PC-9 (cell line): Measurements from ENCODE around the gene SCYGR8. TPM values are rescaled to one million over a fixed set of nuclear protein-coding genes. Genes with fewer than 3 reads are reported as not detected.
A peak's percentile ranks its signal among the peaks of the same experiment; 100 is the strongest.
"Not testable (repeated sequence)": the region's sequence is repeated elsewhere in the genome, so short reads cannot be mapped to it uniquely, and the experiment has no call there.

Experiments used
- BruUV-seq: library from RNA; stranded (reverse); fragments of 400-500 nt; replicated peaks from 2 replicates; lab custom pipeline; 2021; lab: Mats Ljungman, UMichigan
- CTCF ChIA-PET: fragments of 300-600 bp; sonication (Branson Sonifier 250); formaldehyde crosslinking; loops from one replicate; lab custom pipeline; 2022; ENCODE audit warnings: antibody characterized with exemption; lab: Charles Lee
- POLR2A ChIA-PET: fragments of 300-600 bp; sonication (Branson Sonifier 250); formaldehyde crosslinking; loops from one replicate; lab custom pipeline; 2022; ENCODE audit warnings: antibody characterized with exemption; ENCODE audit not compliant: unreplicated experiment; lab: Charles Lee
- DNase-seq, 2 experiments: peaks; one replicate each; pipeline versions ENCODE4 v3.0.0 to v3.0.0-alpha.2; 2015 to 2022; ENCODE audit warnings: mixed read lengths in 1 of 2
- H2AFZ ChIP-seq: fragments of 200-600 bp; sonication (generic); 2 replicates; pipeline ENCODE4 v1.8.1; 2017; ENCODE audit warnings: antibody characterized with exemption
- H3F3A ChIP-seq: fragments of 200-600 bp; sonication (generic); 2 replicates; pipeline ENCODE4 v1.8.1; 2017; ENCODE audit warnings: antibody characterized with exemption, mild to moderate bottlenecking, low read depth; ENCODE audit not compliant: insufficient read depth
- H3K27ac ChIP-seq: fragments of 200-600 bp; sonication (generic); 2 replicates; pipeline ENCODE4 v1.6.1; 2016; ENCODE audit warnings: mixed run types
- H3K27me3 ChIP-seq: fragments of 200-600 bp; sonication (generic); 2 replicates; pipeline ENCODE4 v1.6.1; 2016; ENCODE audit warnings: low read depth, mixed run types; ENCODE audit not compliant: insufficient read depth
- H3K36me3 ChIP-seq: fragments of 200-600 bp; sonication (generic); 2 replicates; pipeline ENCODE4 v1.6.1; 2016; ENCODE audit warnings: low read depth, mixed run types
- H3K4me1 ChIP-seq: fragments of 200-600 bp; sonication (generic); replicated peaks from 2 replicates; pipeline ENCODE4 v1.6.1; 2016; ENCODE audit warnings: mixed run types; ENCODE audit not compliant: insufficient read depth
- H3K4me2 ChIP-seq: fragments of 200-600 bp; sonication (generic); 2 replicates; pipeline ENCODE4 v1.6.1; 2017; ENCODE audit warnings: mixed run types
- H3K4me3 ChIP-seq: fragments of 200-600 bp; sonication (generic); 2 replicates; pipeline ENCODE4 v1.6.1; 2016; ENCODE audit warnings: mixed run types
- H3K79me2 ChIP-seq: fragments of 200-600 bp; sonication (generic); 2 replicates; pipeline ENCODE4 v1.6.1; 2017; ENCODE audit warnings: low read depth, mixed run types
- H3K9me2 ChIP-seq: fragments of 200-600 bp; sonication (generic); 2 replicates; pipeline ENCODE4 v1.8.1; 2017; ENCODE audit warnings: mild to moderate bottlenecking; ENCODE audit not compliant: insufficient read depth
- H3K9me3 ChIP-seq: fragments of 200-600 bp; sonication (generic); 2 replicates; pipeline ENCODE4 v1.8.1; 2016; ENCODE audit warnings: low read depth; ENCODE audit not compliant: insufficient read depth
- H4K20me1 ChIP-seq: fragments of 200-600 bp; sonication (generic); 2 replicates; pipeline ENCODE4 v1.8.1; 2017; ENCODE audit not compliant: insufficient read depth
- CTCF ChIP-seq: fragments of 200-600 bp; sonication (generic); conservative IDR thresholded peaks from 2 replicates; pipeline ENCODE4 v1.6.1; 2017; ENCODE audit warnings: mixed run types, antibody characterized with exemption, mild to moderate bottlenecking, moderate library complexity
- EZH2 ChIP-seq: fragments of 200-600 bp; sonication (generic); IDR thresholded peaks from 2 replicates; pipeline ENCODE4 v1.8.0; 2017; ENCODE audit warnings: antibody characterized with exemption, low read depth
- intact Hi-C: fragments of 100-400 bp; cut with micrococcal nuclease; formaldehyde crosslinking; loops from one replicate; pipeline ENCODE4 v1.10.0; 2022; ENCODE audit not compliant: unreplicated experiment
- total RNA-seq: library from RNA; stranded (reverse); gene quantifications from 2 replicates; pipeline ENCODE4 v1.2.3, GENCODE V29; 2021

Gene SCYGR8
- total RNA-seq, 1 experiment from 2014 or later, result not detected

DNA sequence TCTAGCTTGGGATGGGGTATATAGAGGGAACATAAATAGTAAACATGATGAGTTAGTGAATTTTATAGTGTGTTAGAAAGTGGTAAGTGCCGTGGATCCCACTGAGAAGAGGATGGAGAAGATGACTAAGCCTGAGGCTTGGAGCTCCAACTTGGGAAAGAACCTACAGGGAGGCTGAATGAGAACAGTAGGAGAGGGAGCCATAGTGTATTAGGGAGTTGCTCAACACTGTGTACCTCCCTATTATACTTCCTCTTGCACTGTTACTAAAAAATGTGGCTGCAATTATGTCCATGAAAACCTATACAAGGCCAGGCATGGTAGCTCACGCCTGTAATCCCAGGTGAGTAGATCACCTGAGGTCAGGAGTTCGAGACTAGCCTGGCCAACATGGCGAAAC lies 25.0 kb upstream of the SCYGR8 start:
- Histone ChIP-seq H2AFZ (no peak overlapping the region), H3K4me3 (no peak overlapping the region), H3K79me2 (no peaks in the 10 kb centered on the region), H3K36me3 (no peaks in the 10 kb centered on the region), H3K27me3 (no peaks in the 10 kb centered on the region), H4K20me1 (no peaks in the 10 kb centered on the region), H3K9me3 (no peaks in the 10 kb centered on the region), H3K9me2 (no peaks in the 10 kb centered on the region), H3K4me2 (no peak overlapping the region), H3K27ac (no peak overlapping the region), H3F3A (no peaks in the 10 kb centered on the region), H3K4me1 (peaks cover 9% of the 10 kb centered on the region; the same call in 1 of the 2 replicates)
- no TSS peak for BruUV-seq
- POLR2A ChIA-PET, result interaction anchor here (0.6 kb wide), 1 partner anchor 623 kb away, joined by 8 read pairs; no protein-coding TSS in a partner anchor
- DNase-seq, result no peak
- intact Hi-C loops, result no loop called here
- TF ChIP-seq EZH2, result no peak
- TF ChIP-seq CTCF, result no peak
- CTCF ChIA-PET, result no interaction called here

GRCh38 chr2:227722821-227723220 lies 22.9 kb upstream of the SCYGR8 start:
- H3K9me3 ChIP-seq, H3K79me2 ChIP-seq, H3K27ac ChIP-seq, H3K4me3 ChIP-seq, BruUV-seq, intact Hi-C loops, H3K4me1 ChIP-seq, H3K36me3 ChIP-seq, H2AFZ ChIP-seq, H3F3A ChIP-seq, H3K9me2 ChIP-seq, H3K4me2 ChIP-seq, DNase-seq, CTCF ChIA-PET, H4K20me1 ChIP-seq, H3K27me3 ChIP-seq, POLR2A ChIA-PET: not testable (repeated sequence)

DNA sequence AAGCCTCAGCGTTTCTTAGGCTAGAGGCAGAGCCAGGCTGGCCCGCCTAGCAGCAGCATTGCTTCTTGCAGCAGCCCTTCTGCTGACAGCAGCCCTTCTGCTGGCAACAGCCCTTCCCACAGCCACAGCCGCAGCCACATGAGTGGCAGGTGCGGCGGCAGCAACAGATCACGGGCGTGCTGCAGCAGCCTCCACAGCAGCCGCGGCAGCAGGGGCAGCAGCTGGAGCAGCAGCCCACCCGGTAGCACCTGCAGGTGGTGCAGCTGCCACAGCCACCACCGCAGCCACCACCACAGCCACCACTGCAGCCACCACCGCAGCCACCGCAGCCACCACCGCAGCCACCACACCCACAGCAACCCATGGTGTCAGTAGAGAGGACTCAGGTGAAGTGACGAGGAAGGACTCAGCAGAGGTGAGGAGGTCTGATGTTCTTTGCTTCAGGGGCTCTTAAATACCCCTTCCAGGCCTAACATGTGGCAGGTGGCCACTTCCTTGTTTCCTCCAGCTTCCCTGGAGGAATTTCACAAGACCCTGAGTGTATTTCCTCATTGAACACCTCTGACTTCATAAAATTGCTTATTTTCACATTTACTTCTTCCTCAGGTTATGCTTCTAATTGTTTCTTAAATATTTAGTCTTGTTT lies 21.2 kb upstream of the SCYGR8 start, which contains the start of gene SCYGR6:
Gene SCYGR6 (minus strand): TSS at position 364 of the 646 bp plus-strand sequence. CDS start 0 bp downstream, at position 364.
- Histone ChIP-seq H3F3A (no peaks in the 10 kb centered on the region), H4K20me1 (no peaks in the 10 kb centered on the region), H3K4me1 (0 out of 2 replicates have a peak, but pooled peaks cover 4% of the 10 kb centered on the region), H3K4me3 (no peak within 1 kb of the TSS), H3K9me3 (no peaks in the 10 kb centered on the region), H3K27me3 (no peaks in the 10 kb centered on the region), H3K79me2 (no peaks in the 10 kb centered on the region), H3K36me3 (no peaks in the 10 kb centered on the region), H3K27ac (no peak within 1 kb of the TSS), H2AFZ (no peak within 1 kb of the TSS), H3K9me2 (no peaks in the 10 kb centered on the region), H3K4me2 (no peak within 1 kb of the TSS)
- peak in 1 of 2 experiments; percentile 49 for DNase-seq
- intact Hi-C loops, result no loop called here
- TF ChIP-seq EZH2 (no peak), CTCF (no peak)
- POLR2A ChIA-PET, result no interaction called here
- no TSS peak for BruUV-seq
- CTCF ChIA-PET, result no interaction called here
